ENCODE results near the gene MAFF. TPM values are rescaled to one million over a fixed set of nuclear protein-coding genes. Genes with fewer than 3 reads are reported as not detected.

MAFF gene
- total and polyA plus RNA-seq, 9 of the 15 experiments (the other 6 are each of a cell fraction or from before 2014, with no cell fraction given) = 0.51 to 8.0 (median 5.4) TPM

GRCh38 chr22:38170469-38170868 is 31.3 kb upstream of the MAFF start:
- TF ChIP-seq MNT (conservative IDR thresholded peaks at IDR 0.05) (no peak), ZNF561 (CRISPR knock-in tag; conservative IDR thresholded peaks at IDR 0.05) (no peak), CCNT2 (IDR thresholded peaks at IDR 0.05; ENCODE audit: borderline replicate concordance, extremely low read depth, insufficient read length, low read depth, low read length) (no peak), CGGBP1 (CRISPR knock-in tag; IDR thresholded peaks at IDR 0.05) (no peak)
- no peaks in the 10 kb centered on the region for H3K27me3 ChIP-seq (ENCODE audit: control insufficient read depth in 2 of 2, insufficient read depth in 2 of 2, low read length in 2 of 2)
- H3K4me2 ChIP-seq (ENCODE audit: insufficient read depth, low read length) = no peak overlapping the region
- no peaks in the 10 kb centered on the region for H3K79me2 ChIP-seq (ENCODE audit: control insufficient read depth, insufficient read depth, low read length)
- ChIA-PET POLR2A (interaction anchor here (0.6 kb wide), 1 partner anchor 148 kb away, joined by 3 read pairs; no protein-coding TSS in a partner anchor), CTCF (ENCODE audit: low intra/inter-chr PET ratio) (no interaction called here)
- H4K20me1 ChIP-seq (replicated peaks; ENCODE audit: control insufficient read depth, insufficient read depth, low read length) = no peaks in the 10 kb centered on the region
- ATAC-seq (no peak), DNase-seq (ENCODE audit: extremely low read depth in 1 of 4, low spot score in 3 of 4) (no peak), FAIRE-seq (no peak)
- H2AFZ ChIP-seq (ENCODE audit: low read depth, low read length) = no peak overlapping the region
- no peaks in the 10 kb centered on the region; the same call in 2 of the 3 replicates for H3K36me3 ChIP-seq (ENCODE audit: control insufficient read depth, insufficient read depth, low read length)
- in situ Hi-C loops (cut with MboI) (no loop called here), intact Hi-C loops (cut with micrococcal nuclease) (no loop called here)
- peaks cover 0 to 37% of the 10 kb centered on the region in 2 experiments; a peak in 3 of 5 replicates for H3K4me1 ChIP-seq (replicated peaks in 1 of 2; ENCODE audit: control insufficient read depth in 2 of 2, insufficient read depth in 2 of 2, low read length in 2 of 2)
- no peak overlapping the region for H3K9ac ChIP-seq (ENCODE audit: insufficient read depth in 1 of 2, low read depth in 2 of 2, low read length in 2 of 2)
- H3K9me1 ChIP-seq (ENCODE audit: control insufficient read depth, insufficient read depth, low read length) = peaks cover 2% of the 10 kb centered on the region
- no peak overlapping the region for H3K27ac ChIP-seq (ENCODE audit: extremely low read depth, low read depth, low read length)
- no peaks in the 10 kb centered on the region for H3K9me3 ChIP-seq (replicated peaks; ENCODE audit: control insufficient read depth, insufficient read depth, low read depth, low read length)
- no TSS peak for BruUV-seq (replicated peaks)
- no peak overlapping the region for H3K4me3 ChIP-seq
- 85% methylated on average over 5 of the region's 5 CpGs for WGBS (ENCODE audit: insufficient coverage, low coverage, missing lambda C conversion rate)
